Neural cell (in vitro differentiated cells): Measurements from ENCODE around the gene PEA15.

Experiments
- CTCF ChIP-seq: fragments of 450-650 bp; IDR thresholded peaks from 2 replicates; pipeline ENCODE4 v1.5.1; 2014; ENCODE audit warnings: antibody characterized with exemption, mild to moderate bottlenecking, moderate library complexity; ENCODE audit not compliant: poor library complexity, severe bottlenecking
- EP300 ChIP-seq: fragments of 450-650 bp; conservative IDR thresholded peaks from 2 replicates; pipeline ENCODE4 v1.6.1; 2014; ENCODE audit warnings: antibody characterized with exemption, mild to moderate bottlenecking, moderate library complexity; ENCODE audit not compliant: poor library complexity, severe bottlenecking
- EZH2 ChIP-seq: fragments of 200-600, 300-800 bp; shearing (Covaris generic), sonication (generic); IDR thresholded peaks from 2 replicates; pipeline ENCODE4 v1.6.1; 2014; ENCODE audit warnings: antibody characterized with exemption, low read length, borderline replicate concordance, mild to moderate bottlenecking; ENCODE audit not compliant: insufficient read depth, poor library complexity, severe bottlenecking
- MXI1 ChIP-seq: fragments of 450-650 bp; conservative IDR thresholded peaks from 2 replicates; pipeline ENCODE4 v1.6.1; 2014; ENCODE audit warnings: antibody characterized with exemption, mild to moderate bottlenecking; ENCODE audit not compliant: poor library complexity, severe bottlenecking
- POLR2AphosphoS5 ChIP-seq: IDR thresholded peaks from 2 replicates; pipeline ENCODE4 v1.6.1; 2012
- RAD21 ChIP-seq: fragments of 450-650 bp; conservative IDR thresholded peaks from 2 replicates; pipeline ENCODE4 v1.6.1; 2014; ENCODE audit warnings: antibody characterized with exemption, mild to moderate bottlenecking, moderate library complexity
- REST ChIP-seq: IDR thresholded peaks from 2 replicates; pipeline ENCODE4 v1.6.1; 2012; ENCODE audit warnings: borderline replicate concordance

GRCh38 chr1:160168609-160169369 lies 36.4 kb upstream of the PEA15 start:
- TF ChIP-seq CTCF (no peak), POLR2AphosphoS5 (no peak), EZH2 (no peak), MXI1 (no peak), RAD21 (no peak), REST (no peak), EP300 (no peak)
